Lower leg skin (tissue), 4 donors: ENCODE measurements around the gene RPS19. TPM values are rescaled to one million over a fixed set of nuclear protein-coding genes. Genes with fewer than 3 reads are reported as not detected.

Experiments
- DNase-seq, 2 donors: peaks; one replicate each; pipeline ENCODE4 v3.0.0-alpha.2; 2019; ENCODE audit warnings: low spot score in 2 of 2
- H3K4me3 ChIP-seq: fragments of 200-600 bp; sonication (generic); 2 replicates; pipeline ENCODE4 v1.5.1; 2017; ENCODE audit warnings: mild to moderate bottlenecking, low read depth; ENCODE audit not compliant: poor library complexity, severe bottlenecking
- POLR2A ChIP-seq, 2 donors: fragments of 450-650 bp; IDR thresholded peaks; one replicate each; pipeline ENCODE4 v1.6.1; 2016 to 2017; ENCODE audit warnings: antibody characterized with exemption in 2 of 2, mild to moderate bottlenecking in 1 of 2, moderate library complexity in 1 of 2
- WGBS, 2 donors: methylation state at CpG; one replicate each; pipeline ENCODE4 v1.1.5; 2018; 5-methylcytosine and 5-hydroxymethylcytosine counted together
- intact Hi-C: fragments of 100-400 bp; cut with DNase I; formaldehyde crosslinking; loops from one replicate; pipeline ENCODE4 v1.15.0; 2023; ENCODE audit warnings: low total_unique reads
- total RNA-seq, 4 donors: library from RNA; depleted of rRNA; stranded (reverse); fragments of >200 nt; gene quantifications; one replicate each; pipeline ENCODE4 v1.1.0, GENCODE V29; 2016
- TF ChIP-seq, protein P1 (sequence below), 3 donors: fragments of 450-650 bp; IDR thresholded peaks; one replicate each; pipeline ENCODE4 v1.5.1; 2016; ENCODE audit warnings: antibody characterized with exemption in 3 of 3, mild to moderate bottlenecking in 3 of 3, moderate library complexity in 2 of 3

Gene RPS19
- total RNA-seq, 4 donors from 2014 or later = 1,327 to 3,048 (median 2,121) TPM

DNA sequence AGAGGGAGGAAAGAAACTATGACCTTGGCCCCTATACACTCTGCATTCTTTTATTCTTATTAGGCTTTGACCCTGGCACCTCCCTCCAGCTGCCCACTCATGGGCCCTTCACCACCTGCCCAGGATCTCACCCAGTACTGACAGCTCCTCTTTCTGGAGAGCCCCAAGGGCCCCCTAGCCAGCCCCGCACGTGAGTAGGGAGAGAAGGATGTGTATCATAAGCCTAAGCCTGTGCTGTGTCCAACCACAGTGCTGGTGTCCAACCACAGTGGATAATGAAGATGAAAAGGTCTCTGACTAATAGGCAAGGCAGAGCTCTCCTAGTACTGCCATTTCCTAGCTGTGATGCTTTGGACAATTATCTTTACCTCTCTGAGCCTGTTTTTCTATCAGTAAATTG lies 11.0 kb upstream of the RPS19 start:
- TF ChIP-seq POLR2A (IDR thresholded peaks at IDR 0.05) = no peak
- TF ChIP-seq, protein P1, sequence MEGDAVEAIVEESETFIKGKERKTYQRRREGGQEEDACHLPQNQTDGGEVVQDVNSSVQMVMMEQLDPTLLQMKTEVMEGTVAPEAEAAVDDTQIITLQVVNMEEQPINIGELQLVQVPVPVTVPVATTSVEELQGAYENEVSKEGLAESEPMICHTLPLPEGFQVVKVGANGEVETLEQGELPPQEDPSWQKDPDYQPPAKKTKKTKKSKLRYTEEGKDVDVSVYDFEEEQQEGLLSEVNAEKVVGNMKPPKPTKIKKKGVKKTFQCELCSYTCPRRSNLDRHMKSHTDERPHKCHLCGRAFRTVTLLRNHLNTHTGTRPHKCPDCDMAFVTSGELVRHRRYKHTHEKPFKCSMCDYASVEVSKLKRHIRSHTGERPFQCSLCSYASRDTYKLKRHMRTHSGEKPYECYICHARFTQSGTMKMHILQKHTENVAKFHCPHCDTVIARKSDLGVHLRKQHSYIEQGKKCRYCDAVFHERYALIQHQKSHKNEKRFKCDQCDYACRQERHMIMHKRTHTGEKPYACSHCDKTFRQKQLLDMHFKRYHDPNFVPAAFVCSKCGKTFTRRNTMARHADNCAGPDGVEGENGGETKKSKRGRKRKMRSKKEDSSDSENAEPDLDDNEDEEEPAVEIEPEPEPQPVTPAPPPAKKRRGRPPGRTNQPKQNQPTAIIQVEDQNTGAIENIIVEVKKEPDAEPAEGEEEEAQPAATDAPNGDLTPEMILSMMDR (IDR thresholded peaks at IDR 0.05) = no peak
- H3K4me3 ChIP-seq = no peak overlapping the region
- no peak for DNase-seq
- intact Hi-C loops = no loop called here
- 79 to 89% methylated on average over 2 of the region's 2 CpGs for WGBS, 2 donors

DNA sequence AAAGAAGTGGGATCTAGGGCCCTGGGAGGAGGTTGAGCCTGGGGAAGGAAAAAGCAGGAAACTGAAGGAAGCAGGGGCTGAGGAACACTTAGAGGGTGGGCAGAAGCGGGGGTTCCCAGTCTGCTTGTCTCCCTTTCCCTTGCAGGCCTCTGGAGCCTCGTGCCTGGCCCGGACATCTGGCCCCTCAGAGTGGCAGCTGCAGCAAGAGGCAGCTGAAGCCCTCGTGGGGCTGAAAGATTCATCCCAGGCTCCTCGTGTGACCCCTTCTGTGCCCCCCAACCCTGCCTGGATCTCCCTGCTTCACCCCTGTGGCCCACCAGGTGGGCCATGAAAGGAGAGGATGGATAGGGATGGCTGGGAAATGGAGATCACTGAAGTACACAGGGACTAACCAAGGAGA lies 9.7 kb upstream of the RPS19 start:
- intact Hi-C loops = no loop called here
- WGBS, 2 donors = 54 to 79% methylated on average over 5 of the region's 5 CpGs
- no peak overlapping the region for H3K4me3 ChIP-seq
- DNase-seq = no peak
- TF ChIP-seq, protein P1 (IDR thresholded peaks at IDR 0.05) = no peak
- TF ChIP-seq POLR2A (IDR thresholded peaks at IDR 0.05) = no peak

DNA sequence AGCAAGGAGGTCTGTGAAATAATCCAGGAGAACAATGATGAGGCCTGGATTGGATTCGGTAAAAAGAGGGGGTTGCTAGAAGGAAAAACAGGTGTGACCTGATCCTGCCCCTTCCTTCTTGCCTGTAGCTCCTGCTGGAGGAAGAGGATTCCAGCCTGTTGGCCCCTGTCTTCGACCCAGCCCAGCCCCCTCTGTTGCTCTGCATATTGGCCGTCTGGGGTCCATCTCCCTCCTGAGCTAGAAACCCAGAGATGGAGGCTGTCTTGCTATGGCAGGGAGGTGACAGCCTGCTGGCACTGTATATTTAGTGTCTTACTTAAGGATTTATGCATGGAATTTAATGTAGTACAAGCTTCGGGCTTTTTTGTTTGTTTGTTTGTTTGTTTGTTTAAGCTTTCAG lies 8.6 kb upstream of the RPS19 start:
- H3K4me3 ChIP-seq = no peak overlapping the region
- intact Hi-C loops = no loop called here
- DNase-seq = no peak
- no peak for TF ChIP-seq POLR2A (IDR thresholded peaks at IDR 0.05)
- TF ChIP-seq, protein P1 (IDR thresholded peaks at IDR 0.05) = no peak
- WGBS, 2 donors = 38 to 40% methylated on average over 4 of the region's 4 CpGs

DNA sequence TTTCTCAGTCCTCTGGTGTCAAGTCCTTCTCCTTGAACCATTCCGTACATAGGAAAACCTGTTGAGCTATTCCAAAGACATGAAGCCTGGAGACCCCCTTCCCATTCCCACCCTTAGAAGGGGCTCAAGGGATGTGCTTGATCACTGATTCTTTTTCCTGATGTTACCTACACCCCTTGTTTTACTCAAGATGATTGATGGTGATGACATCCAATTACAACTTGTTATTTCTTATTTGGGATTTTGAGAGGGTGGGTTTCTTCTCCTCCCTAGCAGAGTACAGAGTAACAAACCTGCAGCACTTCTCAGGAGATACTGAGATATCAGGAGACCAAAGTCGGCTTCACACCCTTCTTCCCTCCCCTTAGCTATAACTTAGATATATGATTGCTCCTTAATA lies 6.7 kb upstream of the RPS19 start:
- 43 to 64% methylated on average over 2 of the region's 2 CpGs for WGBS, 2 donors
- TF ChIP-seq, protein P1 (IDR thresholded peaks at IDR 0.05) = no peak
- TF ChIP-seq POLR2A (IDR thresholded peaks at IDR 0.05) = no peak
- intact Hi-C loops = no loop called here
- DNase-seq = no peak
- H3K4me3 ChIP-seq = no peak overlapping the region

DNA sequence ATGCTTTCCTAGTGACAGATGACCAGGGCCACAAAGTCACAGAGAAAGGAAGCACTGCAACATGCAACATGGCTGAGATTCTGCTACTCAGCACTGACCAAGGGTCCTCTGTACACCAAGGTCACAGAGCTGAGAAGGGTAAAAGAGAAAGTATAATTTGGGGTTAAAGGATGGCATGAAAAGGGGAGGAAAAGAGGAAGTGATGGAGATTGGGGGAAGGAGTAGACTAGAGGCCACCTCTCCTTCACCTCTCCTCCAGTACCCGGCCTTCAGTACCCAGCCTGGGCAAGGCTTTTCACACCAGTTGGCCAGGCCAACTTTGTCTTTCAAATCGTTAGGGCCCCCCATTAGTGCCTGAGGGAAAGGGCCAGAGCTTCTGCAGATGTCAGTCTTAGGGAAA lies 6.3 kb upstream of the RPS19 start:
- DNase-seq = no peak
- intact Hi-C loops = no loop called here
- H3K4me3 ChIP-seq = no peak overlapping the region
- 55 to 58% methylated on average over 2 of the region's 2 CpGs for WGBS, 2 donors
- TF ChIP-seq, protein P1 (IDR thresholded peaks at IDR 0.05) = no peak
- no peak for TF ChIP-seq POLR2A (IDR thresholded peaks at IDR 0.05)

DNA sequence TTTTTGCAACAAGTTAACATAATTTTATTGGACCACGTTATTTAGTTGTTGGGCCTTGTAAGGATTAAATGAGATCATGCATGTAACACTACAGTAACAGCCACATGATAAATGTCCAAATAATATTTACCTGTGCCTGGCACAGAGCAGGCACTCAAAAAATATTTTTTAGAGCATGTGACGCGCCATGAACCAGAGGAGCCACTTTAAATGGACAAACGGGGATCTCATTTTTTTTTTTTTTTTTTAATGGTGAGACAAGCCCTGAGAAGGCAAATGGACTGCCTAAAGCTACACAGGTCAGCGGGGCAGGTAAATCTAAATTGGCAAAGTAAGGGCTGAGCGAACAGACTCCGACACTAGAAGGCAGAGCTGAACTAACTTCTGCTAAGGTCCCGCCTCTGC lies 840 bp upstream of the RPS19 start:
- H3K4me3 ChIP-seq = no peak overlapping the region
- 2 to 3% methylated on average over 8 of the region's 8 CpGs for WGBS, 2 donors
- intact Hi-C loops = no loop called here
- TF ChIP-seq, protein P1 (IDR thresholded peaks at IDR 0.05) = no peak
- no peak for TF ChIP-seq POLR2A (IDR thresholded peaks at IDR 0.05)
- DNase-seq = no peak
